Measurements from ENCODE around the gene FREM3. TPM values are rescaled to one million over a fixed set of nuclear protein-coding genes. Genes with fewer than 3 reads are reported as not detected.

FREM3 gene
- total RNA-seq, 1 experiment from 2014 or later, result not detected

- no peaks in the 10 kb centered on the region; the same call in 1 of the 2 replicates for H3K27me3 Mint-ChIP-seq (ENCODE audit: low read depth)
- H2BK15ac ChIP-seq (ENCODE audit: low read depth, low read length), result no peak overlapping the region
- no peak overlapping the region for H3K4me3 Mint-ChIP-seq
Observed at GRCh38 chr4:143587703-143588102, 112.8 kb downstream of the FREM3 start.

More at GRCh38 chr4:143587703-143588102, 112.8 kb downstream of the FREM3 start:
- Histone ChIP-seq H3K4me2 (ENCODE audit: insufficient read depth, insufficient read length, low read length) (no peak overlapping the region), H3K18ac (ENCODE audit: insufficient read length, low read depth, low read length) (no peak overlapping the region), H3K56ac (ENCODE audit: insufficient read length, low read depth, low read length) (no peak overlapping the region), H4K20me1 (ENCODE audit: control insufficient read depth, insufficient read depth, insufficient read length) (no peaks in the 10 kb centered on the region), H3K27ac (ENCODE audit: insufficient read length, low read depth, low read length) (no peak overlapping the region), H2BK5ac (ENCODE audit: insufficient read length, low read length) (no peak overlapping the region), H2AFZ (ENCODE audit: low read length) (no peak overlapping the region), H2BK20ac (ENCODE audit: low read depth, low read length, poor library complexity, severe bottlenecking) (no peak overlapping the region), H3K9me3 (ENCODE audit: control insufficient read depth, low read depth, low read length) (no peaks in the 10 kb centered on the region), H3K23ac (ENCODE audit: insufficient read length, low read depth, low read length) (no peak overlapping the region), H4K8ac (replicated peaks; ENCODE audit: insufficient read length, low read depth, low read length) (no peak overlapping the region), H3K79me2 (ENCODE audit: insufficient read depth, low read length) (no peaks in the 10 kb centered on the region), H3K27me3 (ENCODE audit: insufficient read depth, low read length) (no peaks in the 10 kb centered on the region), H2BK120ac (ENCODE audit: low read depth, low read length, poor library complexity, severe bottlenecking) (no peak overlapping the region), H4K5ac (ENCODE audit: insufficient read length, low read depth, low read length) (no peak overlapping the region), H2AK5ac (ENCODE audit: insufficient read length, low read length) (no peak overlapping the region), H2BK12ac (ENCODE audit: insufficient read length, low read depth, low read length) (no peak overlapping the region), H3K9ac (ENCODE audit: extremely low read depth, insufficient read length, low read length) (no peak overlapping the region), H3T11ph (ENCODE audit: low read length) (no peak overlapping the region), H3K4ac (ENCODE audit: low read depth, low read length) (no peak overlapping the region), H3K23me2 (ENCODE audit: insufficient read length, low read depth, low read length, poor library complexity, severe bottlenecking) (no peaks in the 10 kb centered on the region), H3K79me1 (ENCODE audit: insufficient read depth, low read depth, low read length, poor library complexity, severe bottlenecking) (no peaks in the 10 kb centered on the region), H3K14ac (ENCODE audit: insufficient read depth, low read length) (no peak overlapping the region), H4K91ac (ENCODE audit: insufficient read length, low read depth, low read length) (no peak overlapping the region), H3K4me1 (ENCODE audit: insufficient read depth, low read length) (no peaks in the 10 kb centered on the region)
- Mint-ChIP-seq H3K27ac (no peak overlapping the region; a peak in 1 of 7 replicates), H3K9me3 (peaks cover 14 to 16% of the 10 kb centered on the region in 2 experiments), H3K36me3 (ENCODE audit: insufficient read depth in 1 of 3, low read depth in 3 of 3) (peaks cover 0 to 9% (median 3%) of the 10 kb centered on the region in 3 experiments; a peak in 3 of 7 replicates), H3K4me1 (no peaks in the 10 kb centered on the region)
- no peak for DNase-seq
- TF ChIP-seq, protein P1, sequence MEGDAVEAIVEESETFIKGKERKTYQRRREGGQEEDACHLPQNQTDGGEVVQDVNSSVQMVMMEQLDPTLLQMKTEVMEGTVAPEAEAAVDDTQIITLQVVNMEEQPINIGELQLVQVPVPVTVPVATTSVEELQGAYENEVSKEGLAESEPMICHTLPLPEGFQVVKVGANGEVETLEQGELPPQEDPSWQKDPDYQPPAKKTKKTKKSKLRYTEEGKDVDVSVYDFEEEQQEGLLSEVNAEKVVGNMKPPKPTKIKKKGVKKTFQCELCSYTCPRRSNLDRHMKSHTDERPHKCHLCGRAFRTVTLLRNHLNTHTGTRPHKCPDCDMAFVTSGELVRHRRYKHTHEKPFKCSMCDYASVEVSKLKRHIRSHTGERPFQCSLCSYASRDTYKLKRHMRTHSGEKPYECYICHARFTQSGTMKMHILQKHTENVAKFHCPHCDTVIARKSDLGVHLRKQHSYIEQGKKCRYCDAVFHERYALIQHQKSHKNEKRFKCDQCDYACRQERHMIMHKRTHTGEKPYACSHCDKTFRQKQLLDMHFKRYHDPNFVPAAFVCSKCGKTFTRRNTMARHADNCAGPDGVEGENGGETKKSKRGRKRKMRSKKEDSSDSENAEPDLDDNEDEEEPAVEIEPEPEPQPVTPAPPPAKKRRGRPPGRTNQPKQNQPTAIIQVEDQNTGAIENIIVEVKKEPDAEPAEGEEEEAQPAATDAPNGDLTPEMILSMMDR (conservative IDR thresholded peaks at IDR 0.05), result no peak

All from H9 (cell line).